Nephron progenitor cell (in vitro differentiated cells): Measurements from ENCODE around the gene CAMTA1.

ENCODE experiments used
- DNase-seq: peaks from one replicate; pipeline ENCODE4 v3.0.0; 2021
- H3K27ac Mint-ChIP-seq: 2 replicates; pipeline ENCODE4 v1.8.0; 2021; ENCODE audit warnings: mild to moderate bottlenecking, moderate library complexity, mixed read lengths
- H3K27me3 Mint-ChIP-seq: 2 replicates; pipeline ENCODE4 v1.8.0; 2021; ENCODE audit warnings: mild to moderate bottlenecking, low read depth, mixed read lengths; ENCODE audit not compliant: poor library complexity
- H3K36me3 Mint-ChIP-seq: 2 replicates; pipeline ENCODE4 v1.8.0; 2021; ENCODE audit warnings: low read depth, mixed read lengths
- H3K4me1 Mint-ChIP-seq: 2 replicates; pipeline ENCODE4 v1.8.0; 2021; ENCODE audit warnings: mixed read lengths
- H3K4me3 Mint-ChIP-seq: 2 replicates; pipeline ENCODE4 v1.8.0; 2021; ENCODE audit warnings: mild to moderate bottlenecking, moderate library complexity, mixed read lengths
- H3K9me3 Mint-ChIP-seq: 2 replicates; pipeline ENCODE4 v1.8.0; 2021; ENCODE audit warnings: mild to moderate bottlenecking, moderate library complexity, mixed read lengths
- TF ChIP-seq, protein P1 (sequence below): fragments of 200-600 bp; sonication (generic); IDR thresholded peaks from 2 replicates; pipeline ENCODE4 v1.5.0; 2021; ENCODE audit warnings: antibody characterized with exemption

Gene CAMTA1

DNA sequence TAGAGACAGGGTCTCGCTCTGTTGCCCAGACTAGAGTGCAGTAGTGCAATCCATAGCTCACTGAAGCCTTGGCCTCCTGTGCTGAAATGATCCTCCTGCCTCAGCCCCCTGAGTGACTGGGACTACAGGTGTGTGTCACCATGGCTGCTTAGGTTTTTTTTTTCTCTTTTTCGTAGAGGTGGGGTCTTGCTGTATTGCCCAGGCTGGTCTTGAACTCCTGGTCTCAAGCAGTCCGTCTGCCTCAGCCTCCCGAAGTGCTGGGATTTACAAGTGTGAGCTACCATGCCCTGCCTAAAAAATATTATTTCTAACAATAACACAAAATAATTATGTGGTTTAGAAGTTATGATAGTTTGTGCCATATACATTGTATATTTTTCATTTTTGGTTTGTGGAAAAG, 9.9 kb downstream of the CAMTA1 start:
- Mint-ChIP-seq H3K27ac (peak overlapping the region; percentile 45), H3K9me3 (no peaks in the 10 kb centered on the region), H3K36me3 (peaks cover 16% of the 10 kb centered on the region), H3K4me3 (no peak overlapping the region), H3K27me3 (no peaks in the 10 kb centered on the region), H3K4me1 (peaks cover 12% of the 10 kb centered on the region)
- no peak for DNase-seq
- TF ChIP-seq, protein P1, sequence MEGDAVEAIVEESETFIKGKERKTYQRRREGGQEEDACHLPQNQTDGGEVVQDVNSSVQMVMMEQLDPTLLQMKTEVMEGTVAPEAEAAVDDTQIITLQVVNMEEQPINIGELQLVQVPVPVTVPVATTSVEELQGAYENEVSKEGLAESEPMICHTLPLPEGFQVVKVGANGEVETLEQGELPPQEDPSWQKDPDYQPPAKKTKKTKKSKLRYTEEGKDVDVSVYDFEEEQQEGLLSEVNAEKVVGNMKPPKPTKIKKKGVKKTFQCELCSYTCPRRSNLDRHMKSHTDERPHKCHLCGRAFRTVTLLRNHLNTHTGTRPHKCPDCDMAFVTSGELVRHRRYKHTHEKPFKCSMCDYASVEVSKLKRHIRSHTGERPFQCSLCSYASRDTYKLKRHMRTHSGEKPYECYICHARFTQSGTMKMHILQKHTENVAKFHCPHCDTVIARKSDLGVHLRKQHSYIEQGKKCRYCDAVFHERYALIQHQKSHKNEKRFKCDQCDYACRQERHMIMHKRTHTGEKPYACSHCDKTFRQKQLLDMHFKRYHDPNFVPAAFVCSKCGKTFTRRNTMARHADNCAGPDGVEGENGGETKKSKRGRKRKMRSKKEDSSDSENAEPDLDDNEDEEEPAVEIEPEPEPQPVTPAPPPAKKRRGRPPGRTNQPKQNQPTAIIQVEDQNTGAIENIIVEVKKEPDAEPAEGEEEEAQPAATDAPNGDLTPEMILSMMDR: no peak

DNA sequence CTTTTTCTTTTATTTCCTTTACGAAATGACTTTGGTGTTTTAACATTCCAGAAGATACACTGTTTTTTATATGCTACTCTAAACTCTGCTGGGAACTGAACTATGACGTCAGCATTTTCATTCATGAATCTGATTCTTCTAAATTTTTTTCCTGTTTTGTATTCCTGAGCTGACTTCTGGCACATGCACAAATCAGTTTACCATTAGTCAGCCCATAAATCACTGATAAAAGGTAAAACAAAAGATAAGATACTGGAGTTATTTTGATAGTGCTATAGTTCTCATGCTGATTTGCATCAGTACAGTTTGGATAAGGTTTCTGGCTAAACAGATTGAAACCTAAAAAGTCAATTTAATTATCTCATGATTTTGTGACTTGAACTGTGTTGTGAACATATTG, 10.4 kb downstream of the CAMTA1 start:
- Mint-ChIP-seq H3K27ac (no peak overlapping the region), H3K36me3 (peaks cover 16% of the 10 kb centered on the region), H3K4me3 (no peak overlapping the region), H3K27me3 (no peaks in the 10 kb centered on the region), H3K9me3 (no peaks in the 10 kb centered on the region), H3K4me1 (peaks cover 10% of the 10 kb centered on the region)
- no peak for DNase-seq
- TF ChIP-seq, protein P1: no peak

DNA sequence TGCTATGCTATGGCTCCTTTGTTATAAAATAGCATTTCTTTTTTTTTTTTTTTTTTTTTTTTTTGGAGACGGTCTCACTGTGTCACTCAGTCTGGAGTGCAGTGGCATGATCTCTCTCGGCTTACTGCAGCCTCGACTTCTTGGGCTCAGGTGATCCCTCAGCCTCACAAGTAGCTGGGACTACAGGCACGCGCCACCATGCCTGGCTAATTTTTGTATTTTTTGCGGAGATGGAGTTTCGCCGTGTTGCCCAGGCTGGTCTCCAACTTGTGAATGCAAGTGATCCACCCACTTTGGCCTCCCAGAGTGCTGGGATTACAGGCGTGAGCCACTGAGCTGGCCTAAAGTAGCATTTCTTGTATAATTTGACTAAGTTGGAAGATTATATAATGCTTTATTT, 10.8 kb downstream of the CAMTA1 start:
- no peak for DNase-seq
- Mint-ChIP-seq H3K27me3 (no peaks in the 10 kb centered on the region), H3K9me3 (no peaks in the 10 kb centered on the region), H3K27ac (no peak overlapping the region), H3K4me1 (peaks cover 6% of the 10 kb centered on the region), H3K36me3 (peaks cover 16% of the 10 kb centered on the region), H3K4me3 (no peak overlapping the region)
- TF ChIP-seq, protein P1: no peak

DNA sequence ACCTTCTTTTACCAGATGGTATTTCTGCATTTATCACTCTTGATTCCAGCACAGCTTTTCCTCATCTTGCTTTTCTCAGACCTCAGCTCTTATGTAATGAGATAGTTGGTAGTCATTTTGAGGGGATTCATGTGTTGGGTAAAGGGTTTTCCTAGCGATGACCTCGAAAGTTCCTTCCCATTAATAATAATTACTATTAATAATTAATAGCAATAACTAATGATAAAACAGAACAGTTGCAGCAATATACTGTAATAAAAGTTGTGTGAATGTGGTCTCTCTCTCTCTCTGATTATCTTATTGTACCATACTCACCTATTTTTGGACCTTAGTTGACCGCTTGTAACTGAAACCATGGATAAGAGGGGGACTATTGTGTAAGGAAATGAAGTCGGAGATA, 14.2 kb downstream of the CAMTA1 start:
- Mint-ChIP-seq H3K9me3 (no peaks in the 10 kb centered on the region), H3K4me1 (peaks cover 13% of the 10 kb centered on the region), H3K27ac (no peak overlapping the region), H3K36me3 (peaks cover 16% of the 10 kb centered on the region), H3K4me3 (no peak overlapping the region), H3K27me3 (no peaks in the 10 kb centered on the region)
- TF ChIP-seq, protein P1: no peak
- no peak for DNase-seq

DNA sequence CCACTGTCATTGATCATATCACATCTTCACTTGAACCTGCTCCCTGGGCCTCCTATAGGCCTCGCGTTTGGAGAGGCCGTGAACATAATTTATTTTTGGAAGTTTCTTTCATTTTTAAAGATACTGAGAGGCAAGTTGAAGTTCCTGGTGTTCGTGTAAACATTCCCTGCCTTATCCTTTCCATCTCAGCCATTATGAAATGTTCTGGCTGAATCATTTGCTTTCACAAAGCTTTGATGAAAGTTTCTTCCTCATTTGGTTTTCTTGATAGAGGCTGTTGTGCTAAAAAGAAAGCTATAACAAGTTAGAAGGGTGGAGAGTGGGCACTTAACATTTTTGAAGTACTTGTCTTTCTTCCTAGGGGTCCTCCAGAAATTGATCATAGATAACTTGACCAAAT, 15.5 kb downstream of the CAMTA1 start:
- H3K27me3 Mint-ChIP-seq: no peaks in the 10 kb centered on the region
- DNase-seq: no peak
- H3K27ac Mint-ChIP-seq: peak overlapping the region; percentile 77
- H3K36me3 Mint-ChIP-seq: peaks cover 13% of the 10 kb centered on the region
- no peaks in the 10 kb centered on the region for H3K9me3 Mint-ChIP-seq
- TF ChIP-seq, protein P1: no peak
- no peak overlapping the region for H3K4me3 Mint-ChIP-seq
- H3K4me1 Mint-ChIP-seq: peaks cover 21% of the 10 kb centered on the region

DNA sequence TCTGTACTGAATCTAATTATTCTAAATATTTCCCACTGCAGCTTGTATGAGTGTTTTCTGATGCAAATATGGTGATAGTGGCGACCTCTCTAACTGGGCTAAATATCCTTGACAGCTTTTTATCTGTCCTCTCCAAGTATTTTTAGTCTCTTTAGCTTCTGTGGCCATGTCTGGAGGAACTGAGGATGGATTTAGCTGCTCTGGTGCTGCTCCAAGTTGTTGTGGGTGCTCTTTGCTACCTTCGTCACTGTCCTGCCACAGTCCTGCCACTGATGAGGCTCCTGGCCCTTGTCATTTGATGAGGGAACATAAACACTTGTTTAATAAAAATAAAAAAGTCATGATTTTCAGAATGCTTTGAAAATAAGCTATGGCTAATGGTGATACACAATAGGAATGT, 15.9 kb downstream of the CAMTA1 start:
- no peaks in the 10 kb centered on the region for H3K9me3 Mint-ChIP-seq
- H3K27ac Mint-ChIP-seq: no peak overlapping the region

More for the DNA sequence above, 15.9 kb downstream of the CAMTA1 start:
- H3K27me3 Mint-ChIP-seq: no peaks in the 10 kb centered on the region
- no peak overlapping the region for H3K4me3 Mint-ChIP-seq
- TF ChIP-seq, protein P1: no peak
- no peak for DNase-seq
- peaks cover 21% of the 10 kb centered on the region for H3K4me1 Mint-ChIP-seq
- H3K36me3 Mint-ChIP-seq: peaks cover 12% of the 10 kb centered on the region
